ENCODE data around the gene CELA2B.

- TF ChIP-seq BACH2 (CRISPR knock-in tag; IDR thresholded peaks at IDR 0.05; ENCODE audit: borderline replicate concordance) (no peak), CREB5 (CRISPR knock-in tag; IDR thresholded peaks at IDR 0.05; ENCODE audit: low read depth) (no peak), ESRRG (CRISPR knock-in tag; IDR thresholded peaks at IDR 0.05) (no peak)
Observed at GRCh38 chr1:15465674-15466073, 10.2 kb upstream of the CELA2B start.
